GM18511 (cell line): ENCODE data around the gene GOLGA5.
"Not testable (repeated sequence)": the region's sequence is repeated elsewhere in the genome, so short reads cannot be mapped to it uniquely, and the experiment has no call there.

Experiments
- ATAC-seq: cut with Tn5 transposase; IDR thresholded peaks from one replicate; pipeline ENCODE4 v1.9.1; 2021; ENCODE audit warnings: mild to moderate bottlenecking, moderate library complexity; ENCODE audit not compliant: unreplicated experiment

The GOLGA5 gene

GRCh38 chr14:92778868-92779565, 15.1 kb upstream of the GOLGA5 start:
- ATAC-seq: not testable (repeated sequence)

DNA sequence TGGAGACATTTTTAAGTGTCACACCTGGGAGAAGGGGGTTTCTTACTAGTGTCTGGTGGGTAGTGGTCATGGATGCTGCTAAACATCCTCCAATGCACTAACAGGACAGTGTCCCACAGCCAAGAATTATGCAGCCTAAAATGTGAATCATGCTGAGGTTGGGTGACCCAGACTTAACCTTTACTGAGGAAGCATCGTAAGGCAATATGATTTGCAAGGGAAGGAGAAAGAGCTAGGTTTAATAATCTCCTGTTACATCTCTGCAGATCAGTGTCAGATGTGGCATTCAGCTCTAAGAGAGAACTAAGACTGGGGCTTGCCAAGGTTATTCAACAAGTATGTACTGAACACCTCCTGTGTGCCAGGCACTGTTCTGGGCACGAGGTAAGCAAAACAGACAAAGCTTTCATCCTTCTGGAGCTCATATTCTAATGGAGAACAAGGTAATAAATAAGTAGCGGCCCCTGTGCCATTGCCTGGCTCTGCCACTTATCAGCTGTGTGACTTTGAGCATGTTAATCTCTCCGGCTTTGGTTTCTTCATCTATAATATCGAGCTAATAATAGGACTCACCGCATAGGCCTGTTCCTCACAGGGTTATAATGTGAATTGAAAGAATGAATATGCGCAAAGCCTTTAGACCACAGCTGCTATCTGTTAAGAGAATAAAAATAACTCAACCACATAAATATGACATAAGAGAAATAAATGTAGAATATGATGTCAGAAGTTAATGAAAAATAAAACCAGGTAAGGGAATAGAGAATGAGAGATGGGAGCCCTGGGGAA, 13.5 kb upstream of the GOLGA5 start:
- ATAC-seq: no peak

DNA sequence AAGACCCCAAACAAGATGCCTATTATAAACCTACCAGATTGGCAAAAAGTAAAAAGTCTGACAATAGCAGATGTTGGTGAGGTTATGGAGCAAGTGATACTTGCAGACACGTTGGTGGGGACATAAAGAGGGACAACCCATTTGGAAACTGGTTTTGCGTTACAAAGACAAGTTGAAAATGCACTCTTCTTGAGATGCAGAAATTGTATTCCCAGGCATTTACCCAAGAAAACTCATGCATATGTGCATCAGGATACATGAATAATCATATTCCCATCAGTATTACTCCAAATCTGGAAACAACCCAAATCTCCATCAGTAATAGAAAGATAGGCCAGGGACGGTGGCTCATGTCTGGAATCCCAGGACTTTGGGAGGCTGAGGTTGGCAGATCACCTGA, 12.8 kb upstream of the GOLGA5 start:
- ATAC-seq: no peak

DNA sequence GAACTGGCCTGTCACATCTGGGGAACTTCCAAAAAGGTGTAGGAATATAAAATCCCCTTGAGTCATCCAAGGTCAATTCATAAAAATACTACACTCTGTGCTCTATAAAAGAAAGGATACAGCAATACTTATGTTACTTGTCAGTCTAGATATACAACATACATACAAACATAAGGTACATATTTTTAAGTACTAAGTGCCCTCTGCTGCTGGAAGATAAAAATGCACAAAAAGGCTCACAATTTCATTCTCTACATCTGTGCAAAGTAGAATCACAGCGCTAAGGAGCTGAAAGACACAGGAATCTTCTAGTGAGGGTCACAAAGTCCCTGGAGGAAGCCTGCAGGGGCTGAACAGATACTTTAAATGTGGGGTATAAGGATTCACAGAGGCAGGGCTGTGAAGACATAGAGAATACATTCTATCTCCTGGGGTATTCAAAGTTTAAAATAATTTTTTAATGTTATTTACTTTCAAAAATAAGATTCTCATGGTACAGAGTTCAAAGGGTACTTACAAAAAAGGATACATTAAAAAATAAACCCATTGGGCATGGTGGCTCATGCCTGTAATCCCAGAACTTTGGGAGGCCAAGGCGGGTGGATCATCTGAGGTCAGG, 10.2 kb upstream of the GOLGA5 start:
- ATAC-seq: peak; percentile 71

DNA sequence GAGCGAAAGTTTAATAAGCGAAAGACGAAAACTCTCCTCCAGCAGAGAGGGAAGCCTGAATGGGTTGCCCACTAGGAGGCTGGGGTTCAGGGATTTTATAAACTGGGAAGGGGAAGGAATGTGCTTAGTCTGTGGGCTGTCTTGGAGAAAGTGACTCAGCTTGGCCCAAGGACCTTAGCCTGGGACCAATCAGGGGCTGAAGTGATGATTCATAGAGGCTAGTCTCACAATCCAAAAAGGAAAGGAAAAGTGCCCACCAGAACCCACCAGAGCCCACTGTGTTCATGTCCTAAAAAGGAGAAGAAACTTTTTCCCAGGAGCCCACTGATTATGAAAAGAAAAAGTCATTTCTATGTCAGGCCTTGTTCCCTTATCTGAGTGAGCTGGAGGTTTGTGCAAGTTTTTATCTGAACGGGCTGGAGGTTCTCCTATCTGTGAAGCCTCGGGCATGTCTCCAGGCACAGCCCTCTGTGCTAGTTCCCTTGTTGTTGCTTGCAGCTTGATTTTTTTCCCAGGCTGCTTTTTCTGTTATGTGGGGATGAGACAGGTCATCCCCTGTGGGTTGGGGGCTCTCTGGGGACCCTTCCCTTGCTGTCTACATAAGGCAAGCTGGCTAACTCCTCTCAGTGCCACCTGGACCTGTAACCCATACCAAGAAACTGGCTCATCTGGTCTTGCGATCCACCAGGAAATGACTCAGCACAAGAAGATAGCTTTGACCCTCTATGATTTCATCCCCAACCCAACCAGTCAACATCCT, 8.3 kb upstream of the GOLGA5 start:
- ATAC-seq: no peak

DNA sequence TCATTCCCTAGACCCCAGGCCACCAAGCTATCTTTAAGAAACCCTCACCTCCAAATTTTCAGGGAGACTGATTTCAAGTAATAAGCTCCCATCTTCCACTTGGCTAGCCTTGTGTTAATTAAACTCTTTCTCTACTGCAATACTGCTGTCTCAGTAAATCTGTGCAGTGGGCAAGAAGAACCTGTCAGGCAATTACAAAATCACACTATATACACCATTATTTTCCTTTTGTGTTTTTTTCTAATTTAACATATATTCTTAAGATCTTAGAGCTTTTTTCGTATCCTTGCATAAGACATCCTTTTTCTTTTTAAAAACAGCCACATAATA, 7.7 kb upstream of the GOLGA5 start:
- no peak for ATAC-seq

- ATAC-seq: no peak
Observed at GRCh38 chr14:92787554-92787953, 6.6 kb upstream of the GOLGA5 start.

GRCh38 chr14:92789457-92790089, 4.5 kb upstream of the GOLGA5 start:
- no peak for ATAC-seq

- no peak for ATAC-seq
Observed at GRCh38 chr14:92792885-92793284, 1.2 kb upstream of the GOLGA5 start.

DNA sequence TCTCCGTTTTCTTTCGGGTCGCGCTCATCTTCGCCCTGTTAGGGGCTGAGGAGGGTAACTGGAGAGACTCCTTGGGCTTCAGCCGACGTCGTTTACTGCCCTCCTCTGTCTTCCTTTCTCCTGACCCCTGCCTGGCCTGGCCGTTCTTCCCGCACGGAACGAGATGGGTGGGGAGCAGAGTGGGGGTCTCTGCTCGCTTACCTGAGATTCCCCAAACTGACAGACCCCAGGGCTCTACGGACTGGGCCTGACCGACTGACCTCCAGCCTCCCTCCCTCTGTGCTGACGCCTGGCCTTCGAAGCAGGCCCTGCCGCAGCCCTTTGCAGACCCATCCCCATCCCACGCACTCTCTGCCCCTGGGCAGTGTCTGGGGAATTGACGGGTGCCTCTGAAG, 439 bp downstream of the GOLGA5 start:
- peak; percentile 24 for ATAC-seq

DNA sequence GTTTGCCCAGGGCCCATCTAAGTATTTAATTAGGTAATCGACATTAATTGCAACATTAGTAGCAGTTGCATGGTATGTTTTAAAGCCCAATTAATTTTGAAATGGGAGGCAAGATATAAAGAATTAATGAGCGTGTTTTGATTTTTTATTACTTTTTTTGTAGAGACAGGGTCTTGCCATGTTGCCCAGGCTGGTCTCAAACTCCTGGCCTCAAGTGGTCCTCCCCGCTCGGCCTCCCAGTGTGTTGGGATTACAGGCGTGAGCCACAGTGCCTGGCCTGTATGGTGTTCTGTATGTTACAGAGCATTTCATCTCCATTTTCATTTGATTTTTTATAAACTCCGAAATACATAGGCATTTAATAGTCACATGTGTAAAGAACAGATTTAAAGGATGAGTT, 856 bp downstream of the GOLGA5 start:
- no peak for ATAC-seq

GRCh38 chr14:92797935-92798653, 4.0 kb downstream of the GOLGA5 start:
- no peak for ATAC-seq

GRCh38 chr14:92798811-92799210, 4.7 kb downstream of the GOLGA5 start:
- no peak for ATAC-seq

- ATAC-seq: no peak
Observed at GRCh38 chr14:92800012-92800411, 5.9 kb downstream of the GOLGA5 start.

DNA sequence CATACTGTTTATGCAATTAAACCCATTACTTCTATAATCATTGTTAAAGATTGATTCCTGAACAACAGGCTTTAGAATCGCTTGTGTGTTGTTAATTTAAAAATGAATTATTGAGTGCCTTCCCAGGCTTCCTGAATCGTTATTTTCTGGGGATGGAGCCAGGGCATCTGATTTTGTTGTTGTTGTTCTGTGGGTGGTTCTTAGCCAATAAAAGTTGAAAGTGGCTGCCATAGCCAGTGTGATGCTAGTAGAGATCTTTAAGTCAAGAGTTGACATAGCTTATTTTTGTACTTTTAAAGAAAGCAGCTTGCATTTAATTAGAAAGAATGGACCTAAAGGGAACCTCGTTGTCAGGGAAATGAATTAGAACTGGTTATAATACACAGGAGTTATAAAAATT, 6.4 kb downstream of the GOLGA5 start:
- no peak for ATAC-seq

DNA sequence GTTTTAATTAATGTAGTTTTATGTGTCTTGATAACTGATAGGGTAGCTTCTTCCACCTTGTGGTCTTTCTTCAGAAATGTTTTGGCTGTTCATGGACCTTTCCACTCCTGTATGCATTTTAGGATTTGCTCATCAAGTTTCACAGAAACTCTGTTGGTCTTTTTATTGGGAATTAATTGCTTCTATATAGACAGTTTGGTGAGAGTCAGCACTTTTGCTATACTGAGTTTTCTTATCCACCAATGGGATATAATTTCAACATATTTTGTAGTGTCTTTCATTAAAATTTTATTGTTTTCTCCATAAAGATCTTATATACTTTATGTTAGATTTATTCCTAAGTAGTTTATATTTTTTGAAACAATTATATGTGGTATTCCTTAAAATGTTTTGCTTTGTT, 7.8 kb downstream of the GOLGA5 start:
- ATAC-seq: no peak

- ATAC-seq: no peak
Observed at GRCh38 chr14:92802678-92803077, 8.6 kb downstream of the GOLGA5 start.

- no peak for ATAC-seq
Observed at GRCh38 chr14:92813201-92813600, 19.1 kb downstream of the GOLGA5 start.

DNA sequence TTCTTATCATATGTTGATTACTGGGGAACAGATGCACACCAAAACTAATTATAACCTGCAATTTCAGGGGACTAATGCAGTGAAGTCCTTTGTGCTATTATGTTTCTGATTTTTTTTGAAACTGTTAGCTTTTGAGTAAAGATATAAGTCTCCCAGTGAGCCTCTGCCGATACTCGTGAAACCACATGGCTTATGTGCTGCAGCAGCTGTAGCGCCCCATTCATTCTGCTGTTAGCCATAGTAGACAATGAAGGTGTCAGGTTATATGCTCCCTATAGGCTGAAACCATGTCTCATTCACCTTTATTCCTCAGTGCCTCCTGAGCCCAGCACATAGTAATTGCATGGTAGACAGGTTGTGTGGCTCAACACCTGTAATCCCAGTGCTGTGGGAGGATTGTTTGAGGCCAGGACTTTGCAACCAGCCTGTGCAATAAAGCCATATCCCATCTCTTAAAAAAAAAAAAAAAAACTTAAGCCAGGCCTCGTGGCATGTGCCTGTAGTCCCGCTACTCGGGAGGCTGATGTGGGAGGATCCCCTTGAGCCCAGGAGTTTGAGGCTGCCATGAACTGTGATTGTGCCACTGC, 25.0 kb downstream of the GOLGA5 start:
- ATAC-seq: no peak
